ENCODE data around the gene OSTC.

OSTC gene

DNA sequence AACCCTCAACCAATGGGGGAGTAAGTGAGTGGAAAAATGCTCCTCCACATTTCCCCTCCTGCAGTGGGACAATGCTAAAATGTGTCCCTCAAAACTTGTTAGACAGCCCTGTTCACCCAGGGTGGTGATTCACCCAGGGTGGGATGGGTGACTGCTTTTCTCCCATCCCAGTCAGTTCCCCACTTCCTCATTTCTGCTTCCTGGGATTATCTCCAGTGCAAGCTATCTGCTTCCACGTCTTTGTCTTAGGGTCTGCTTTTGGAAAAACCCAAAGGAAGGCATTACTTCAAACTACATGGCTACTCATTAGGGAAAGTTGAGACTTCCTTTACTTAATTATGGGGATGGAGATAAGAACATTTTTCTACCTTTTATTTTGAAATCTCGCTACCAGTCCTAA is 67.0 kb downstream of the OSTC start:
- no peak for DNase-seq
